Neuronal stem cell (in vitro differentiated cells): ENCODE data around the gene HOXA5.

Source experiments
- DNase-seq: peaks from one replicate; pipeline ENCODE4 v3.0.0-alpha.2; 2013; ENCODE audit warnings: low spot score
- H2AFZ ChIP-seq: one replicate; pipeline ENCODE4 v1.6.1; 2013; ENCODE audit warnings: mild to moderate bottlenecking, low read length, inconsistent platforms
- H2AK5ac ChIP-seq: 2 replicates; pipeline ENCODE4 v1.6.1; 2013; ENCODE audit warnings: low read depth, mild to moderate bottlenecking, inconsistent platforms, low read length, moderate library complexity, mixed read lengths
- H2BK120ac ChIP-seq: 2 replicates; pipeline ENCODE4 v1.6.1; 2013; ENCODE audit warnings: low read depth, mild to moderate bottlenecking, inconsistent platforms, low read length, moderate library complexity, mixed read lengths
- H2BK12ac ChIP-seq: one replicate; pipeline ENCODE4 v1.6.1; 2013; ENCODE audit warnings: low read length, inconsistent platforms
- H2BK15ac ChIP-seq: 2 replicates; pipeline ENCODE4 v1.6.1; 2013; ENCODE audit warnings: mild to moderate bottlenecking, low read length, inconsistent platforms, mixed read lengths
- H2BK5ac ChIP-seq: one replicate; pipeline ENCODE4 v1.6.1; 2013; ENCODE audit warnings: inconsistent platforms, mild to moderate bottlenecking, low read length, moderate library complexity
- H3K14ac ChIP-seq: one replicate; pipeline ENCODE4 v1.6.1; 2013; ENCODE audit warnings: low read length, inconsistent platforms
- H3K18ac ChIP-seq: 2 replicates; pipeline ENCODE4 v1.6.1; 2013; ENCODE audit warnings: low read length, inconsistent platforms
- H3K23ac ChIP-seq: 2 replicates; pipeline ENCODE4 v1.6.1; 2013; ENCODE audit warnings: low read depth, mild to moderate bottlenecking, mixed read lengths, low read length, inconsistent platforms; ENCODE audit not compliant: poor library complexity
- H3K27ac ChIP-seq: replicated peaks from 3 replicates; pipeline ENCODE4 v1.5.1; 2013; ENCODE audit warnings: low read length, inconsistent platforms
- H3K27me3 ChIP-seq, 3 experiments: 2 replicates each; pipeline ENCODE4 v1.6.1; 2013; ENCODE audit warnings: low read length in 3 of 3, mild to moderate bottlenecking in 2 of 3, inconsistent platforms in 1 of 3, low read depth in 1 of 3, mixed read lengths in 1 of 3, moderate library complexity in 1 of 3; ENCODE audit not compliant: control insufficient read depth in 3 of 3, insufficient read depth in 3 of 3
- H3K36me3 ChIP-seq, 2 donors: replicated peaks in 1 of 2; 2 replicates each; pipeline ENCODE4 v1.6.1; 2013; ENCODE audit warnings: low read length in 2 of 2; ENCODE audit not compliant: control insufficient read depth in 2 of 2, insufficient read depth in 2 of 2
- H3K4ac ChIP-seq: 2 replicates; pipeline ENCODE4 v1.6.1; 2013; ENCODE audit warnings: inconsistent platforms, mild to moderate bottlenecking, low read length, moderate library complexity
- H3K4me1 ChIP-seq, 2 donors: 1 replicate in 1 of 2; 2 replicates in 1 of 2; pipeline ENCODE4 v1.6.1; 2013; ENCODE audit warnings: low read length in 2 of 2, low read depth in 1 of 2; ENCODE audit not compliant: control insufficient read depth in 2 of 2, insufficient read depth in 1 of 2
- H3K4me2 ChIP-seq: one replicate; pipeline ENCODE4 v1.6.1; 2013; ENCODE audit warnings: mild to moderate bottlenecking, low read length, inconsistent platforms; ENCODE audit not compliant: insufficient read depth, poor library complexity, severe bottlenecking
- H3K4me3 ChIP-seq, 2 donors: 2 replicates each; pipeline ENCODE4 v1.5.1; 2013; ENCODE audit warnings: low read length in 2 of 2, mild to moderate bottlenecking in 2 of 2, inconsistent platforms in 1 of 2, moderate library complexity in 1 of 2
- H3K79me1 ChIP-seq: one replicate; pipeline ENCODE4 v1.6.1; 2013; ENCODE audit warnings: low read depth, mild to moderate bottlenecking, inconsistent platforms, low read length, moderate library complexity
- H3K9ac ChIP-seq: one replicate; pipeline ENCODE4 v1.6.1; 2013; ENCODE audit warnings: mild to moderate bottlenecking, low read depth, low read length, inconsistent platforms; ENCODE audit not compliant: poor library complexity
- H3K9me3 ChIP-seq, 2 donors: replicated peaks in 1 of 2; 2 replicates each; pipeline versions ENCODE3 to v1.6.1; 2013; ENCODE audit warnings: low read length in 2 of 2, mild to moderate bottlenecking in 2 of 2, inconsistent platforms in 1 of 2, low read depth in 1 of 2, mixed read lengths in 1 of 2, moderate library complexity in 1 of 2; ENCODE audit not compliant: control insufficient read depth in 2 of 2, insufficient read depth in 1 of 2
- H4K8ac ChIP-seq: one replicate; pipeline ENCODE4 v1.6.1; 2013; ENCODE audit warnings: low read depth, mild to moderate bottlenecking, inconsistent platforms, low read length, moderate library complexity
- H4K91ac ChIP-seq: one replicate; pipeline ENCODE4 v1.6.1; 2013; ENCODE audit warnings: low read length, low read depth, mild to moderate bottlenecking, inconsistent platforms; ENCODE audit not compliant: poor library complexity
- WGBS, 2 donors: extraction: QIAGEN DNeasy Blood & Tissue Kit; methylation state at CpG; one replicate each; pipeline ENCODE4 v1.1.7; 2013; ENCODE audit warnings: missing lambda C conversion rate in 2 of 2, mixed read lengths in 1 of 2; ENCODE audit not compliant: insufficient read length in 2 of 2, insufficient replicate concordance in 1 of 2; ENCODE audit errors: extremely low coverage in 2 of 2; 5-methylcytosine and 5-hydroxymethylcytosine counted together

HOXA5 gene

GRCh38 chr7:27095050-27095896, 48.2 kb downstream of the HOXA5 start:
- peaks cover 0 to 3% of the 10 kb centered on the region in 2 donors for H3K9me3 ChIP-seq
- no peak overlapping the region for H3K14ac ChIP-seq
- no peaks in the 10 kb centered on the region for H3K36me3 ChIP-seq
- H4K8ac ChIP-seq = no peak overlapping the region
- no peak overlapping the region for H2BK5ac ChIP-seq
- H4K91ac ChIP-seq = no peak overlapping the region
- H2BK15ac ChIP-seq = no peak overlapping the region
- no peak overlapping the region for H3K4me3 ChIP-seq
- peaks cover 41 to 99% (median 94%) of the 10 kb centered on the region in 3 experiments for H3K27me3 ChIP-seq
- H2AFZ ChIP-seq = peak overlapping the region; percentile 90
- no peaks in the 10 kb centered on the region for H3K79me1 ChIP-seq
- H3K23ac ChIP-seq = no peak overlapping the region
- H3K27ac ChIP-seq = no peak overlapping the region
- H3K9ac ChIP-seq = no peak overlapping the region
- no peak overlapping the region for H2BK120ac ChIP-seq
- H3K4me2 ChIP-seq = no peak overlapping the region
- DNase-seq = peak; percentile 14
- no peaks in the 10 kb centered on the region for H3K4me1 ChIP-seq
- H2AK5ac ChIP-seq = no peak overlapping the region
- no peak overlapping the region for H3K18ac ChIP-seq
- WGBS, 2 donors = no CpG with 5 or more reads among the region's 33 CpGs
- no peak overlapping the region for H3K4ac ChIP-seq
- H2BK12ac ChIP-seq = no peak overlapping the region

GRCh38 chr7:27094304-27095049, 49.0 kb downstream of the HOXA5 start:
- WGBS, 2 donors = no CpG with 5 or more reads among the region's 29 CpGs
- no peak overlapping the region for H3K18ac ChIP-seq
- no peaks in the 10 kb centered on the region for H3K36me3 ChIP-seq
- no peak overlapping the region for H3K9ac ChIP-seq
- no peak overlapping the region for H2BK15ac ChIP-seq
- no peak overlapping the region for H2BK12ac ChIP-seq
- H3K23ac ChIP-seq = peak overlapping the region; percentile 3
- no peak overlapping the region for H3K27ac ChIP-seq
- no peak overlapping the region for H2AFZ ChIP-seq
- peak; percentile 6 for DNase-seq
- no peak overlapping the region for H3K4me3 ChIP-seq
- no peak overlapping the region for H3K4ac ChIP-seq
- peaks cover 43 to 98% (median 96%) of the 10 kb centered on the region in 3 experiments for H3K27me3 ChIP-seq
- no peak overlapping the region for H4K91ac ChIP-seq
- H2AK5ac ChIP-seq = no peak overlapping the region
- no peak overlapping the region for H2BK120ac ChIP-seq
- no peak overlapping the region for H3K14ac ChIP-seq
- H3K4me1 ChIP-seq = no peaks in the 10 kb centered on the region
- no peaks in the 10 kb centered on the region for H3K79me1 ChIP-seq
- H2BK5ac ChIP-seq = no peak overlapping the region
- H3K4me2 ChIP-seq = no peak overlapping the region
- H4K8ac ChIP-seq = no peak overlapping the region
- peaks cover 2 to 3% of the 10 kb centered on the region in 2 donors for H3K9me3 ChIP-seq

- Histone ChIP-seq H3K4me2 (no peak overlapping the region), H3K27ac (no peak overlapping the region), H3K23ac (no peak overlapping the region), H2BK120ac (no peak overlapping the region), H2BK12ac (no peak overlapping the region), H3K14ac (no peak overlapping the region), H3K79me1 (no peaks in the 10 kb centered on the region), H3K27me3 (peaks cover 37 to 96% (median 86%) of the 10 kb centered on the region in 3 experiments), H4K8ac (no peak overlapping the region), H3K4ac (no peak overlapping the region), H2BK15ac (no peak overlapping the region), H3K18ac (no peak overlapping the region), H2AFZ (no peak overlapping the region), H3K9me3 (peaks cover 3 to 6% of the 10 kb centered on the region in 2 donors), H3K9ac (no peak overlapping the region), H3K36me3 (no peaks in the 10 kb centered on the region), H3K4me1 (no peaks in the 10 kb centered on the region), H2AK5ac (no peak overlapping the region), H4K91ac (no peak overlapping the region), H3K4me3 (no peak overlapping the region), H2BK5ac (no peak overlapping the region)
- peak; percentile 2 for DNase-seq
- WGBS, 2 donors = no CpG with 5 or more reads among the region's 6 CpGs
These were observed 50.1 kb downstream of the HOXA5 start for GRCh38 chr7:27093184-27093895.

- Histone ChIP-seq H3K9ac (no peak overlapping the region), H3K4ac (no peak overlapping the region), H4K8ac (no peak overlapping the region), H3K23ac (no peak overlapping the region), H3K4me2 (no peak overlapping the region), H3K79me1 (no peaks in the 10 kb centered on the region), H3K27me3 (peaks cover 36 to 96% (median 83%) of the 10 kb centered on the region in 3 experiments), H2AFZ (no peak overlapping the region), H2BK15ac (no peak overlapping the region), H2BK5ac (no peak overlapping the region), H3K9me3 (peaks cover 3 to 10% of the 10 kb centered on the region in 2 donors), H3K4me1 (no peaks in the 10 kb centered on the region), H3K27ac (no peak overlapping the region), H3K14ac (no peak overlapping the region), H2AK5ac (no peak overlapping the region), H2BK120ac (no peak overlapping the region), H3K4me3 (no peak overlapping the region), H4K91ac (no peak overlapping the region), H3K18ac (no peak overlapping the region), H2BK12ac (no peak overlapping the region), H3K36me3 (no peaks in the 10 kb centered on the region)
- no CpG with 5 or more reads among the region's 1 CpG for WGBS, 2 donors
- DNase-seq = no peak
These were observed 50.7 kb downstream of the HOXA5 start for GRCh38 chr7:27092819-27093110.
